NOMO-1 (cell line): ENCODE data around the gene RPLP2.

Experiments
- DNase-seq, 2 experiments: peaks; one replicate each; lab custom pipeline; 2025; ENCODE audit not compliant: unreplicated experiment in 2 of 2; lab: John Stamatoyannopoulos, UW

Gene RPLP2

GRCh38 chr11:862081-862661, 52.4 kb downstream of the RPLP2 start:
- no peak for DNase-seq
